Fibroblast of skin of left quadriceps (primary cell): Measurements from ENCODE around the gene CDKAL1.
"Not testable (repeated sequence)": the region's sequence is repeated elsewhere in the genome, so short reads cannot be mapped to it uniquely, and the experiment has no call there.

Source experiments
- DNase-seq, 2 experiments: peaks; one replicate each; pipeline ENCODE4 v3.0.0-alpha.2; 2013; ENCODE audit warnings: low read depth in 2 of 2

Gene CDKAL1

DNA sequence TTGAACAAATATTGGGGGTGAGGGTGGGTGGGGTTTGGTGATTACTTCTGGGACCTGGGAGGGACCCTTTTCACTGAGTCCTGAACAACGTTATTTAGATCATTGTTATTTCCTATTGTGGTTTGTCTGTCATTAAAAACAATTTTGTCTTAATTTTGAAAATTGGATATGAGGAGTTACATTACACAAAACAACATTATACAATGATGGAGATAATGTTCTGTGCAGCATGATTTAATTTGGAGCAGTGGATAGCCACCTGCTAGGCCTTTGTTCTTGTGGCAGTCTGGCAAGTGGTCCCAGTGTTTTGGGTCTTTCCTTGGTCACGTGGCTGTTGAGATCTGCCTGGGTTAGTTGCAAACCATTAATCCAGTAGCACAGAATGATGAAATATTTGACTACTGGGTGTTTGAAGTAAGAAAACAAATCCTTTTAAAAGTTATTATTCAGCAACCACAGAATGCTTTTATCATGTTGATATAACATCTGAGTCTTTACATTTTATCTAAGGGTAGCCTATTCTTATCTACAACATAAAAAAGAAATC is 172.8 kb downstream of the CDKAL1 start:
- DNase-seq = no peak

DNA sequence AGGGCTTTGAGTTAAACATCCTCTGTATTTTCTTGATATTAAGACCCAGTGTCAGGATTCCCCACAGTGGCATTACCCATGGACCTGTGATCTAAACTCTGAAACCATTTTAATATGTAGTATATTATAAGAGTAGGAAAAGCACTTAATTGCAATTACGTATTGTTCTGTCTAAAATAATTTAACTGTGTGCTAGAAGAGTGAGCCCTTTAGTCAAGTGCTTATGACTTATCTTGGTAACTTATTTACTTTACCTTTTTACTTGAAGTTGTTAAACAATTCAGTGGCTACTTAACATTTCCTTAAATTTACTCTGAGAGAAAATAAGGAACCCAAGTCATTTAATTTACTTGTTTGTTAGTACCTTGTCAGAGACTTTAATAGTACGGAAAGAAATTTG is 173.6 kb downstream of the CDKAL1 start:
- DNase-seq = no peak

DNA sequence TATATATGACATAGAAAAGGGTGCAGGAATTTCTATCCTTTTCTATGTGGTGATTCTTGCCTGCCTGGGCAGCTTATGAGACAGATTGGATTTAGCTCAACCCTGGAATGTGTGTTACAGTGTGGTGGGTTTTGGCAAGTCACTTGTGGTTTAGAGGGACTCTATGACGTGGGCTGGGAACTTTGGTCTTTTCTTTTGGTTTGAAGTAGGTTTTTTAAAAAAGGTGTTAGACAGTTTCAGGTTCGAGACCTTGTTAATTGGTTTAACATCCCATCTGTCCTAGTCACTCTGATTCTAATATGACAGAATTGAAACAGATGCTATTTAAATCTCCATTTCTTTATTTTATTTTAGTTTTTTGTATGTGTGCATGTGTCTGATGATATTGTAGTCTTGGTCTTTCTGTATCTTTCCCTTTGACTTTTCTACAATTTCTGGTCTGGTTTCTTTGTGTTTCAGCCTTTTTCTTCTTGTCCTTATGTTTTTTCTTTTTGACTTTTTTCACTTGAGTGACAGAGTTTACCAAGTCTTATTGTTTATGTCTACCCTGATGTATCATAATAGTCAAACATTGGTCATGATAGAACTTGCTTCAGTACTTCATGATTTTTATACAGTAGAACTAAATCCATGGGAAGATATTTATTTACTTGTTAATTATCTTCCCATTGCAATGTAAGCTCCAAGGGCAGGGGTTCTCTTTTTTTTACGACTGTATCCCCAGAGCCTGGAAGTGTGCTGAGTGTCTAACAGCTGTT is 174.3 kb downstream of the CDKAL1 start:
- no peak for DNase-seq

DNA sequence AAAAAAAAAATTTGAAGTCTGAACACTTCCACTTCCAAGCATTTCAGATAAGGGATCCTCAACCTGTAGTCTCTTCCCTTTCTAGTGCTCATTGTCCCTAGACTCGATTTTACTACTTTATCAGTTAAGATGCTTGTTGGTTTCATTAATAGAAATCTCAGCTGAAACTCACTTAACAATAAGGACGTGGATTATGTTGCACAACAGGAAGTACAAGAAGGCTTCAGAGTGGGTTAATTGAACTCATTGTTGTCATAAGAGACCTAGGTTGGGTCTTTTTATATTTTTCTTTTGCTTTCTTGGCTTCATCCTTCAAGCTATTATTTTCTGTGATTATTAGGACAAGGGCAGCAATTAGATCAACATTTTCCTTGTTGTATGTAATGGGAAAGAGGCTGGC is 175.2 kb downstream of the CDKAL1 start:
- no peak for DNase-seq

DNA sequence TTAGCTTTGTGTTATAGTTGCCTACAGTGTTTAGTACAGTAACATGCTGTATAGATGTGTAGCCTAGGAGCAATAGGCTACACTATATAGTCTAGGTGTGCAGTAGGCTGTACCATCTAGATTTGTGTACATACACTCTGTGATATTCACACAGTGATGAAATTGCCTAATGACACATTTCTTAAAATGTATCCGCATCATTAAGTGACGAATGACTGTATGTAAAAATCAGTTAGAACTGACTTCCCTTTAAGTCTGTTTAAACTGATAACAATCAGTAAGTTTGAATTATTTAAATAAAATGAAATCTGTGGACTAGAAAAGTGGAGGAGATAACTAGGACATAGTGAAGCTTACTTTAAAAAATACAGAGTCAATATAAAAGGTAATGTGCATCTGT is 176.1 kb downstream of the CDKAL1 start:
- DNase-seq = no peak

DNA sequence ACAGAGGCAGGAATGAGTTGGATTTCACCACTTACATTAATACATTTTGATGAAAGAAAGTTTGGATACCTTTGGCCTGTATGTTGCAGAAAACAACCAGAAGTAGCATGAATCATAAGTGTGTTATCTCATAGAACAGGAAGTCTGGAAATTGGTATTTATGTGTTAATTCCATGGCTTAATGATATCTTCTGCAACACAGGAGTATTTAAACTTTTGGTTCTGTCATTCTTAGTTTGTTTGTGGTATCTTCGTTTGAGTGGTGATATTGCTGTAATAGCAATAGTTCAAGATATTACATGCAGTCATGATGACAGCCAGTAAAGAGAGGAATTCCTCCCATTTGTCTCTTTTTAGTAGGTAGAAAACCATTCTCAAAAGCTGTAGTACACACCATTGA is 177.3 kb downstream of the CDKAL1 start:
- DNase-seq = no peak

DNA sequence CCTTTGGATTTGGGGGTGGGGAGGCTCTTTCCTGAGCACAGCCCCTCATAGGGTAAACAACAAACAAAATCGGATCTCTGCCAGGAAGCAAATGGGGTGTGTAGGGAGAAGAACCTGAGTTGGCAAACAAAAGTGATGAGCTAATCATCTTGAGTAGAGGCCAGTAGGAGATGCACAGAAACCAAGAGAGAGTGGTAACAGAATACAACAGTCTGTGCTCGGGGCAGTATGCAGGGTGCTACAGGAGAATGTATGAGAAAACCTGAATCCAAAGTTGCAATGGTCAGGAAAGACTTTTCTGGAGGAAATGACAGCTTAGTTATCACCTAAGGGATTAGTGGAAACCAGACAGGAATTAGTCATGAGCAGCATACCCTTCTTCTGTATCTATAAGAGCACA is 177.8 kb downstream of the CDKAL1 start:
- no peak for DNase-seq

DNA sequence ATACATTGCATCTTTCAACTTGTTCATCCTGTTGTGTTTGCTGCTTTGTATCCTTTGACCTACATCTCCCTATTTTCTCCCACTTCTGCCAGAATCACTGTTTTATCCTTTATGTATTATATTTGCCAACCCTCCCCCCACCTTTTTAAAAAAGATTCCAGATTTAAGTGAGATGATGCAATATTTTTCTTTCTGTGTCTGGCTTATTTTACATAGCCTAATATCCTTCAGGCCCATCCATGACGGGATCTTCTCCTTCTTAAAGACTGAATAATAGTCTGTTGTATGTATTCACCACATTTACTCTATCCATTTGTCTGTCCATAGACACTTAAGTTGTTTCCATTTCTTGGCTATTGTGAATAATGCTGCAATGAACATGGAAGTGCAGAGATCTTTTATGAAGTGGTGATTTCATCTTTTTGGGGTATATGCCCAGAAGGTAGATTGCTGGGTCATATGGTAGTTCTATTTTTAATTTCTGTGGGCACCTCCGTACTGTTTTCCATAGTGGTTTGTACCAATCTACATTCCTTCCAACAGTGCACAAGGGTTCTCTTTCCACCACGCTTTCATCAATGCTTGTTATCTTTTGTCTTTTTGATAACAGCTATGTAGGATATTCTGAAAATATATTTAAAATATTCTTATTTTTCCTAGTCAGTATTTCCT is 181.0 kb downstream of the CDKAL1 start:
- no peak for DNase-seq

DNA sequence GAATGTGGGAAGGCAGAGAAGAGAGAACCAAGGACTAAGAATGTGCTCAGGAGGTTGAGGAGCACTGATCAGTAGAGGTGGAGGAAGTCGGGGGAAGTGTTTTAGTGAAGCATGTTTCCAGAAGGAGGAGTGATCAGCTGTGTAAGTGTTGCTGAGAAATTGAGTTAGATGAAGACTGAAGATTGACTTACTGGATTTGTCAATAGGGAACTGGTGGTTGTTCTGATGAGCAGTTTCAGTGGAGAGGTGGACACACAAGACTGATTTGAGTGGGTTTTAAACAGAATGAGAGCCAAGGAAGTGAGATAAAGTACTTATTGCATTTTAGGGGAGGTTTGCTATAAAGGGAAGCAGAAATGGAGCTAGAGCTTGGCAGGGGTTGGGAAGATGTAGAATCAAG is 182.6 kb downstream of the CDKAL1 start:
- DNase-seq = no peak

DNA sequence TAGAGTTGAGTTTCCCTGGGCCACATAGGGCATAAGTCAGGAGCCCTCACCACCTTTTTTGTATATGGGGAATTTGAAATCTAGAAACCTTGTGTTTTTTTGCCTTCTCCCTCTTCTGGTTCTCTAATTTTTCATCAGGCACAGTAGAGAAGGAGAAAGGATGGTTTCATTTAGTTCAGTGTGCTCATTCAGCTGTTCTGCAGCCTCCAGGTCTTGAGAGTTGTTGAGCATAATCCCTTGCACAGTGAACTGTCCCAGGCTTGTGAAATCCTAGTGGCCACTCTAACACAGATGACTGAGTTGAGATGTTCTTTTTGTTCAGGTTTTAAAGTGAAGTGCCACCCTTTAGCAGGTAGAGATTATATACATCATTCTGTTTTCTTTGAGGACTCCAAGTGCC is 183.5 kb downstream of the CDKAL1 start:
- no peak for DNase-seq

DNA sequence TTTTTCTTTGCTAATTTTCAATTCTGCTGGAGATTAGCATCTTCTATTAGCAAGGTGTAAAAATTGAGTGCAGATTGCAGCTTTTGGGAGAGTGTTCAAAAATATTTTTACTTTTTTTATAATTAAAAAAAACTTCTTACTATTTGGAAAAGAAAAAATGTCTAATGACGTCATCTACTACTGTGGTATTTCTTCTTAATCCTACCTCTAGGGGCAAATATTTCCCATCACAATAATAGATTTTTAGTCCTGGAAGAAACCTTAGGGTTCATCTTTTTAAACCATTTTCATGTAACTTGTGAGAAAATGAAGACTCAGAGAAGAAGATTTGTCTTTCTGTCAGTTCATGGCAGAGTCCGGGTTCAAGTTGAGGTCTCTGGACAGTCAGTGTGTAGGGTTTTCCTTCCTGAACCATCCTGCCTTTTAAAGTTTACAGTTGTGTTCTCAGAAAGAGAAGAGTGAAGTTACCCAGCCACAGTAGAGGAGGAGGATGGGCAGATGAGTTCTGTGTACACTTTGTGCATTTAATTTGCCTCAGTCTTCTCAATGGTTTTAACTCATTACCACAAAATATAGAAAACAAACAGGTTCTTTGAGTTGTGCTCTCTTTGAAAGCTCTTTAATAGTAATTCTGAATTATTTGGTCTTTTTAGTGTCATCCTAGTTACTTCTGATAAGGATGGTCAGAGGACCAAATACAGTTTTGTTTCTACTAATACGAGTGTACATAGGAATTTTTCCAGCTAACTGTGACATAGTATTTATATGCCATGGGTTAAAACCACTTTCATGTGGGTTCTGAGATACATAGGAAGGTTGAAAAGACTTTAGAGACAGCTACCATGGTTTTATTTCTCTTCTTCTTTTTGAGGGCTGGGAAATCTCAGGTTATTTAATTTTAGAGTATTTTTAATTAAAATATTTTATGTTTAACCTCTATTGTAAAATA is 184.7 kb downstream of the CDKAL1 start:
- DNase-seq = no peak

DNA sequence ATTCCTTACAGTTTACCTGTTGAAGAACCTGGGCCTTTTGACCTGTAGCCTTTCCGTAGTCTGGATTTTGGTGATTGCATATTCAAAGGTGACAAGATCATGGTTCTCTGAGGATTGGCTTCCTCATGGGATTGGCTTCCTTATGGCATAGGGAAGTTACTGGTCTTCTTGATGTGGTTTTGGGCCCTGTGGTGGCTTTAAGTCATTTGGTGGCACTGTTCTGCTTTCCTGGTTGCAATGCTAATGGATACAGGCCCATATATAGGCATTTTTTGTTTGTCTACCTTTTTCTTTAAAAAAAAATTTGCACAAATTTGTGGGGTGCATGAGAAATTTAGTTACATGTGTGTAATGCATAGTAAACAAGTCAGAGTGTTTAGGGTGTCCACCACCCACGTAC is 185.7 kb downstream of the CDKAL1 start:
- no peak for DNase-seq

DNA sequence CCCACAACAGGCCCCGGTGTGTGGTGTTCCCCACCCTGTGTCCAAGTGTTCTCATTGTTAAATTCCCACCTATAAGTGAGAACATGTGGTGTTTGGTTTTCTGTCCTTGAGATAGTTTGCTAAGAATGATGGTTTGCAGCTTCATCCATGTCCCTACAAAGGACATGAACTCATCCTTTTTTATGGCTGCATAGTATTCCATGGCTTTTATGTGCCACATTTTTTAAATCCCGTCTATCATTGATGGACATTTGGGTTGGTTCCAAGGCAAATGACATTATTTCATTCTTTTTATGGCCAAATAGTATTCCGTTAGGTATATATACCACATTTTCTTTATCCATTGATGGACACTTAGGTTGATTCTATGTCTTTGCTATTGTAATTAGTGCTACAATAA is 186.9 kb downstream of the CDKAL1 start:
- not testable (repeated sequence) for DNase-seq

DNA sequence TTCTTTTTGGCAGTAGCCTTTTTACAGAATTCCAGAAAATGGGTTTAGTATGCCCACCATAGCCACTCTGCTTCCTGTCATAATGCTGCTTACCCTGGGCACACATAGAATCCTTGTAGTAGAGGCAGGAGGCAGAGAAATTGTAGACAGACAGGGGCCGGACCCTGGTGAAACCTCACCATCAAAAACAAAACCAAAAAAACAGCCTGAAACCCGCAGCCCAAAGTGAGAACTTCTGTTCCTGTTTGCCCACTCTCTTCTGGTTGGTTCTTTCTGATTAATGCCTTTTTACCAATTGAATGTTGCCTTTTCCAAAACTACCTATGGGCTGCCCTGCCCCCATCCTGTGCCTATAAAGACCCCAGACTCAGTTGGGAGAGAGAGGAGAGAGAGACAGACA is 188.2 kb downstream of the CDKAL1 start:
- DNase-seq = no peak

DNA sequence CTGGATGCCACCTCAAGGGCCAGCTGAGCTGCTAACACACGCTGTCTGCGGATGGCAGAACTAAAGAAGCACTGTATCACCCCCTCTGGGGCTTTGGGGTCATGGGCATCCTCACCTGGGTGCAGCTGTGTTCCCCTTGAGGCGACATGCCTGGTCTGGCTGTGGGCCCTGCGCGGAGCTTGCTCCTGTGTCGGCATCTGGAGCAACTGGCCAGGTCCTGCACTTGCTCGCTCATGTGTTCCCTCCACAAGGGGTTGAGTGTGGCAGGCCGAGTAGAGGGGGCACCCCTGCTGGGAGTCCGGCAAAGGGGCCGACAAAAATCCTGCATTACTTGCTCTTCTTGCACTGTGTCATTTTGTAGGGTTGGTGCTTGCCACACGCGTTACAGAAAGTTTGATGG is 189.0 kb downstream of the CDKAL1 start:
- DNase-seq = no peak

DNA sequence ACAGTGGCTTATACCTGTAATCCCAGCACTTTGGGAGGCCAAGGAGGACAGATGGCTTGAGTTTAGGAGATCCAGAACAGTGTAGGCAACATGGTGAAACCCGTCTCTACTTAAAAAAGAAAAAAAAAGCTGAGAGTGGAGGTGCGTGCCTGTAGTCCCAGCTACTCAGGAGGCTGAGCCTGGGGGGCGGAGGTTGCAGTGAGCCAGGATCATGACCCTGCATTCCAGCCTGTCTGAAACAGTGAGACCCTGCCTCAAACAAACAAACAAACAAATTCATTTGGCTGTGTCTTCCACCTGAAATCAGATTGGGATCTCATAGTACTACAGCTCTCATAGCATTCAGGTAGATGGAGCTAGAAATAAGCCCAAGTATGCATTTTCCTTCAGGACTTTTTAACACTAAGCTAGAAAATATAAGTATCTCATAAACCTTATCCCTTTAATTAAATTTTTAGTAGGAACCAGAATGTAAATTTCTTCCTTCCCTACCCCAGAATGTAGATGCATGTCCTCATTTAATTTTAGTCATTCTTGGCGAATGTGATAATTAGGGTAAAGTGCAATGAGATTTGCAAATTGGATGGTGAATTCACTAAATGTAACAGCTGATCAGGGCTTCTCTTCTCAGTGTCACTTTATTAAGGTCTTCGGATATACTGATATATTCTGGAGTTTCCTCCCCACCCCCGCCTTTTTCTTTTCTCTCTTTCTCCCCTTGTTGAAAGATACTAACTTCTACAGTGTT is 190.4 kb downstream of the CDKAL1 start:
- DNase-seq = no peak

DNA sequence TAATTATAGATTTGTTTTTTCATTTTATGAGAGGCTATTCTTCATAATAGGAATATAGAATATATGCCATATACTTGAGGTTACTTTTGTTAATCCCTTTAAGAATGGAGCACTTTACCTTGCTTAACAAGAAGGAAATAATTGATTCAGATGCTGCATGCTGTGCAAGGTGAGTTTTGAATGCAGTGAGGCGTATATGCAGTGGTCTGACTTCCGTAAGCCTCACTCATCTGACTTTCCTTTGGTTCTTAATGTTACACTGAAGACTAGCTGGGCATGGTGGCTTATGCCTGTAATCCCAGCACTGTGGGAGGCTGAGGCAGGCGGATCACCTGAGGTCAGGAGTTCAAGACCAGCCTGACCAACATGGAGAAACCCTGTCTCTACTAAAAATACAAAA is 191.0 kb downstream of the CDKAL1 start:
- not testable (repeated sequence) for DNase-seq

DNA sequence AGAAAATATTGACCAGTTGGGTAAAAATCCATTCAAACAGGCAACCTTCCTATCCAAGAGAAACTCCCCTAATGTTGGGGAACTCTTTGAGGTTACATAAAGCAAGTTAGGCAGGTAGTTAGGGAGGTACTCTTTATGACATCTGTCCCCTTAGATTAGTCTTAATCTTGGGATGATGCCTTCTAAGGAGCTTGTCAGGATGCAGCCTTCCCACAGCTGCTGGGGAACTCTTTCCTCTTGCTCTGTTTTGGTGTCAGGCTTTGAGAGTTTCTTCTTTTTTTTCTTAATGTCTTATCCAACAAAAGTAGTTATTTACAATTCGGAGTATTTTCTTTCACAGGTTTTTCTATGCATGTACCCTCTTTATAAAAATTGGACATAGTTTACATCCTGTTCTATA is 194.8 kb downstream of the CDKAL1 start:
- DNase-seq = no peak

DNA sequence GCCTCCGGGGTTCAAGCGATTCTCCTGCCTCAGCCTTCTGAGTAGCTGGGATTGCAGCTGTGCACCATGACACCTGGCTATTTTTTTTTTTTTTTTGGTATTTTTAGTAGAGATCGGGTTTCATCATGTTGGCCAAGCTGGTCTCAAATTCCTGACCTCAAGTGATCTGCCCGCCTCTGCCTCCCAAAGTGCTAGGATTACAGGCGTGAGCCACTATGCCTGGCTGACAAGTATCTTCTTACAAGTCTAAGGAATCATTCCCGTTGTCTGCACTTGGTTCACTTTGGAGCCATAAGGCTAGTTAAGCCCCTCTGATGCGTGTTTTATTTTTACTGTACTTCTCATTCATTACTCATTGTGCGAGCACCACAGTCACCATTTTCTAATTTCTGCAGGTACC is 198.1 kb downstream of the CDKAL1 start:
- not testable (repeated sequence) for DNase-seq

DNA sequence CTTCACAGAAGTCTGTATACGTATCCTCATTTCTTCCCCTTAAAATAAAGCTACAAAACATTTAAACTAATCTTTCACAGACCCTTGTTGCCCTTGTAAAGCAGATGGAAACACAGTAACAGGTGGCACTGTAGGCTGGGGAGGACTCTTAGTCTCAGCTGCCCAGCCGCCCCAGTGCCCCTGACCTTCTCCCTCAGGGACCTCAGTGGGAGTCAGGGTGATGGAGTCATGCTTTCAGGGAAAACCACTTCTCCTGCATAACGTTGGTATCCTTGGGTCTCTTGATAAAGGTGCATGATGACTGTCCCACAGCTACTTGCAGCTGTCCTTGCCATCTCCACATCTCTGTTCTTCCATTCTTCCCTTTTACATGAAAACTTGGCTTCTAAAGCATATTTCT is 198.6 kb downstream of the CDKAL1 start:
- DNase-seq = no peak

DNA sequence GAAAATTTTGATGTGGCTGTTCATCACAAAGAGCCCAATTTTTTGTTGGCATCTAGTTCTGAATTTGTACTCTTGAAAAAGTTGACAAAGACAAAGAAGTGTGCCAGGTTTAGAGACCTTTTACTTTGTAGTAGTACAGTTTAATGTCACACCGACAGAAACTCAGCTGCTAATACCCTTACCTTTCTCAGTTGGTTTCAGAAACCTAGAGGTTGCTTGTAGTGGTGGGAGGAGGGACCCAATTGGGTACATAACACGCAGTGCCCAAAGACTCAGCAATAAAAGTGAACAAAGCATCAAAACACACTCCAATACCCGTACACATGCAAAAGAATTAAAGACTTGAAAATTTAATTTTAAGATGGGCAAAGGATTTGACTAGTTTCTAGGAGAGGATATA is 203.7 kb downstream of the CDKAL1 start:
- DNase-seq = no peak

DNA sequence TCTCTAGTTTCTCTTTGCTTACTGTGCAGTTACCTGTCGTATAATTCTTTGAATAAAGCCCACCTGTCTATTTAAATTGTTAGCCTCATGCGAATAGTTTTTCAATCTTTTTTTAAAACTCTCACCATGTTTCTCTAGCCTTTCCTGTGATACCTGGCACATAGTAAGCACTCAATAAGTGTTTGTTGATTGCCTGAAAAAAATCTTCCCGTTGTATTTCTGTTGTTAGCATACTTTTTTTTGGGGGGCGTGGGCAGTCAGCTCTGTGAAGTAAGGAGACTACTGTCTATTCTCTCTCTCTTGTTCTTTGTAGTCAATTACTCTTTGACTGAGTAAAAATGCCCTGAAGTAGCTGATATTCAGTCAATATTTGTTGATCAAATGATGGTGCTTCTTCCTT is 205.8 kb downstream of the CDKAL1 start:
- no peak for DNase-seq
